Panc1 (cell line): ENCODE data around the gene SIX3.

Experiments used
- CTCF ChIP-seq: fragments of 450-650 bp; IDR thresholded peaks from 2 replicates; pipeline ENCODE4 v1.5.1; 2017; ENCODE audit warnings: mild to moderate bottlenecking
- POLR2AphosphoS5 ChIP-seq: IDR thresholded peaks from 2 replicates; pipeline ENCODE4 v1.6.1; 2012; ENCODE audit warnings: mild to moderate bottlenecking, low read depth, low read length, moderate library complexity
- TCF7L2 ChIP-seq: IDR thresholded peaks from 2 replicates; pipeline ENCODE4 v1.6.1; 2011; ENCODE audit warnings: mild to moderate bottlenecking, low read depth, low read length, inconsistent platforms

GRCh38 chr2:44953499-44953883 lies 12.0 kb downstream of the SIX3 start:
- no peak for TF ChIP-seq CTCF
- no peak for TF ChIP-seq POLR2AphosphoS5
- TF ChIP-seq TCF7L2: no peak
